ENCODE results near the gene FAM120A.

The FAM120A gene

DNA sequence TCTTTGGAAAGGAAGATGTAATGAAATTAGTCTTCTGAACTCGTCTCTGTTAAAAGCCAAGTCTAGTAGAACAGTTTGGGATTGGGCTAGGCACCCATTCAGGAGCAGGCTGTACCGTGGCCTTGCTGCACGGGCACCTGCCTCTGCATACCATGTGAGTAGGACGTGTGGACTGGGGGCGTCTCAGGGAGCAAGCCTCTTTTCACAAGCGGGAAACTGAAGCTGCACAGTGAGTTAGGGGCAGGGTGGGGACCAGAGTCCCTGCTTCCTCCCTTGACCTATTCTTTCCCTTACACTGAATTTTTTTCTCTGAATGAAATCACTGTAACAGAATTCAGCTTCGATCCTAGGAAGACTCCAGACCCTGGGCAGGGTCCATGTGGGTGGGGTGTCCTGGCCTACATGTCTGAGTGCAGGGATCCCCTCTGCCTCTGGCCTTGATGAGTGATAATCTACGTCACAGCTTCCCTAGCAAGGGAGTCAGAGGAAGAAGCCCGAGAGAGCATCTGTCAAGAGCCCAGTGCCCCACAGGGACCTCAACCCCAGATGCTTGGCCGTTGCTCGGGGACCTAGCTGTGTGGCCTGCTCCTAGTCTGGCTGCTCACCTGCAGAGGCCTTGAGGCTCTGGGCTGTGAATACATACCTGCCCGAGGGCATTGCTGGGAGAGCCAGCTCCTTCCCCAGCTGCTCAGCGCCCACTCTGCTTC, 140.0 kb downstream of the FAM120A start:
- DNase-seq (ENCODE audit: insufficient read length, low spot score) = no peak
- no peak for FAIRE-seq

DNA sequence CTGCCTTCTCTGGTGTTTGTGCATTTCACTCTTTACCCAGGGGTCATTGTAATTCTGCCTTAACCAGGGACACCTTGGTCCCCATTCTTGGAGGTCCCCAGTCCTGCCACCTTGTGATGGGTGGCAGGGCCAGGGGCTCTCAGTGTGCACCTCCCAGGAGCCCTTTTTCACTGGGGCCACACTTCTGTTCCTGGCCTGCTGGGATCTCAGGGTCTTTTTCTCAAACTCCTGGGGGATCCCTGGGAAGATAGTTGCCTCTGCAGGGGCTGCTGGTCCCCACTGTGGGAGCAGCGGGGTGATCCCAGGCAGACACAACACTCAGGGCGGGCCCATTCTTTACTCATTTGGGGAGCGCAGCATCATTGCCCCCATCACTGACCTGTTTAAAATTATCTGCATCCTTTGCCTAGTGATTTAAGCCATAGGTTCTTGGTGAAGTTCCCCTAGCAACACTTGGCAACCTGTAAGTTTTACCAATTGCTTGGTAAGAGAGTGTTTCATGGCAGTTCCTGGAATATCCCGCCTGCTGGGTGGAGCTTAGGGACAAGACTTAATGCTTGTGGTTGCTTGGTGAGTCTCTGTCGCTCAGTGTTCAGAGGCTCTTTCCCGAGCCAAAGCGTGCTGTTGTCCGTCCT, 140.6 kb downstream of the FAM120A start:
- FAIRE-seq (no peak), DNase-seq (ENCODE audit: insufficient read length, low spot score) (no peak)

DNA sequence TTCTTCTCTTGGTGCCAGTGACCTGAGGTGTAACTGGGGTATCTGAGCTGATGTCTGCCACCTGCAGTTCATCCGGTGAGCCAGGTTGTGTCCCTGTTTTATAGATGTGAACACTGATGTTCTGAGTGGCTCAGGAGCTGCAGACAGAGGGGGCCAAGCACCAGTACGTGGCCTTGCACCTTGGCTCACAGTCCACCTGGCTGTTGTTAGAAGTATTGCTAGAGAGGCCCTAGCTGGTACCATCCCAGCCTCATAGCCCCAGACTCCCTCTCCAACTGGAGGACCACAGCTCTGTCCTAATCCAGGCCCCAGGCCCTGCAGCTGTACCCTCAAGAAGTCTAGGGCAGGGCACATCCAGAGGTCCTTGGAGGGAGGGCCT, 141.1 kb downstream of the FAM120A start:
- DNase-seq (ENCODE audit: insufficient read length, low spot score) = no peak
- no peak for FAIRE-seq

DNA sequence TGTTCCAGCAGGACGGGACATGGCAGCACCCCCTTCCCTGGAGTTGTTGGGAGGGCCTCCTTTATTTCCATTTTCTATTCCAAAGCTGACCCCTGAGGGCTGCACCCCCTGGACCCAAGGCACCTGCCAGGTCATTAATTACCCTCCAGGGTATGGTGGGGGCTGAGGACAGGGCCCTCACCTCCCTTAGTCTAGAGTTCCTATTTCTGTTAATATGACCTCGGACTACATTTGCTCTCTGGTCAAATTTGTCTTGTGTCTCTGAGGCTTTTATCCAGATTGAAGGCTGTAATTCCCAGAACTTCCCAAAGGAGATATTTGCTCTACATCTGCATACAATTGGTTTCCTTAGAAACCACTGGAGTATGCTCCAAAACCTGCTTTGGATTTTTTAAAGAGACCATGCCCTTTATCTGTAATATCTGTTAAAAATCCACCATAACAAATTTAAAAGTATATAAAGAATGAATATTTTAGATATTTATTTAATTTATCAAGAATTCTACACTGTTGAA, 141.7 kb downstream of the FAM120A start:
- DNase-seq (ENCODE audit: insufficient read length, low spot score) (no peak), FAIRE-seq (no peak)

DNA sequence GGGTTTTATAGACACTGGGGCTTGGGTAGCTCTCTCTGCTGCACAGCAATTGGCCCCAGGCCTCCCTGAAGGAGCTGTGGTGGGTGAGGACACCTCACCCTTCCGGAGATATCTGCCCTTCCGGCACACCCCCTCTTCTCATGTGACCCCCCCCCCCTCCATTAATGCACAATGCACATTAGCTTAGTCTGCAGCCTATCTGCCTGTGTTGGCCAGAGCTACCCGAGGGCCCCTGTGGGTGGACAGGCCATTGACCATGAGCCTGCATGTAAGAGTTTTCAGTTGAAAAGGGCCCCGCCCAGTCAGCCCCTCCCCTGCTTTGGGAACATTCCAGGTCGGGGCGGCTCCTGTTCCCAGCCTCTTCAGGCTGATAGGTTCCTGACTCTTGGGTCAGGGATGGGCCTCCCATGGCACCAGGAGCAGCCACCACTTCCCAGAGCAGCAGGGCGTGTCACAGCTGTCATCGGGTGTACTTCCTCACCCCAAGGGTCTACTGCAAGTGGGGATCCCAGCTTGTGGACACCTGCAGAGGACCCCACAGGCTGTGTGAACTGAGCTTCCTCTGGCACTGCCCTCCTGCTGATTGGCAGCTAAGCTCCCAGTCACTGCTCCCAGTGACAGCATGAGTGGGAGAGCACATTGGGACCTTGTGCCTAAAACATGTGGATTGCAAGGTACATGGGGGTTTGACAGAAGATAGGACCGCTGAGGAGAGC, 142.7 kb downstream of the FAM120A start:
- no peak for FAIRE-seq
- no peak for DNase-seq (ENCODE audit: insufficient read length, low spot score)

DNA sequence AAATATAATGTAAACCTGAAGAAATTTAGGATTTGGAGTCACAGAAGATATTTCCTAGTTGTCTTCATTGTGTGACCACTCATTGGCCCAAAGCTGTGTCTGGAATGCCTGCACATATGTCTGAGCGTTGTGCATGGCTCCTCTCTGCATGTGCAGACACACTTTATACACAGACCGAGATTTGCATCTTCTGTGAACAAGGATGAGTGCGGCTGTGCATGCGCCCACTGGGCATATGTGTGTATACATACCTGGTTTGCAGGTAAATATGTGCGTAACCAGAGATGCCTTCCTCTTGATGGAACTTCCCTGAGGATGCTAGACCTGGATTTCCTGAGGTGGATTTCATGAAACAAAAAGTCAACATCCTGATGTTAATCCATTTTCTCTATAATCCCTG, 144.0 kb downstream of the FAM120A start:
- DNase-seq (ENCODE audit: insufficient read length, low spot score) (no peak), FAIRE-seq (no peak)

DNA sequence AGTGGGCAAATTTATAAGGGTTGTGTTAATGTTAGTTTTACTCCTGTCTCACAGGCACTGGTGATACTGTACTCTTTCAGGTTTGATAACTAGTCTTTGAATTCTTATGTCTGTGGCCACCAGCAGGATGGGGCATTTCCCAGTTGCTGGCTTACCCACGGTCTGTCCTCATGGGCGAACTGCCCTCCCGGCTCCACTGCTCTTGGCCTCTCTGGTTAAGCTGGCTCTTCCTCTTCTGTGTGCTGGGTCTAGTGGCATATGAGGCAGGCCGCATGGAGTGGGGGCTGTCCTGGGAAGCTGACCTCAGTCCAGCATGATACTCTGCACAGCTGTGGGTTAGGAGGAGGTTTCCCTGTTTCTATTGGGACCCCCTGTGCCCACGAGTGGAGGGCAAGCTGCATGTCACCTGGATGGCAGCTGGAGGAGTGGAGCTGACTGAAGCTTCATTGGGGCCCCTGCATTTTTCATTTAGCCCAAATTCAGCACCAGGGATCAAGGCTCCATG, 144.4 kb downstream of the FAM120A start:
- DNase-seq (ENCODE audit: insufficient read length, low spot score) = no peak
- FAIRE-seq = no peak

DNA sequence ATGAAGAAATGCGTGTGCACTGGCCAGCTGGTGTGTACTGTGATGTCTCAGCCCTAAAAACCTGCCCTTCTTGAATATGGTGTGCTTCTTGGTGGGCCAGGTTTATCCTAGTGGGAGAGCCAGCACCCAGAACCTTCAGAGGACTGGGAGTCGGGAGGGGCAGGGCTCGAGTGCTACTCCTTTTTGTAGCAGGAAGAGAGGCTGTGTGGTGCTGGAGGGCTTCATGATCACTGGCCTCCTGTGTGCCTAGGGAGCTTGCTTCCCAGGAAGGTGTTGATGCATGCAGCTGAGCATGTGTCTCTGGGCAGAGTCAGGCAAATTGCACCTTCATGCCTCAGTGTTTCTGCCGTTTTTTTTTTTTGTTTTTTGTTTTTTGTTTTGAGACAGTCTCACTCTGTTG, 144.9 kb downstream of the FAM120A start:
- DNase-seq (ENCODE audit: insufficient read length, low spot score) = no peak
- no peak for FAIRE-seq

DNA sequence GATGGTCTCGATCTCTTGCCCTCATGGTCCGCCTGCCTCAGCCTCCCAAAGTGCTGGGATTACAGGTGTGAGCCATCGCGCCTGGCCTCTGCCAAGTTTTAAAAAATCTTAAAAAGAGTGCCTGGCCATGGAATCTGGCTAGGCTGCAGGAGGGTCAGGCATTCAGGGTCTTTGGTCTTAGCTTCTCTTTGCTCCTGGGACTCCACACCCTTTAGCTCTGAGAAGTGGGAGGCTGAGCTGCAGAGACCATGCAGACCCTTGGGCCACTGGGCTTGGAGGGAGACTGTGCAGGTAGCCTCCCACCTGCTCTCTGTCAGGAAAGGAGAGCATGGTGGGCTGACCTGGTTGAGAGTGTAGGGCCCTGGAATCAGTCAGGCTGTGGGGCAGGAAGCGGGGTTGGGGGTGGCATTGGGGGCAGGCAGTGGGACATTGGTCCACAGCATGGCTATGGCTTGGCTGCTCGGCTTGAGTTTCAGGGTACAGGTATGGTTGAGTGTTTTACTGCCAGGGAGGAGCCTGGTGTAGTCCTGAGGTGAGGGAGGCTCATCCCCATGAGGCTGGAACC, 145.7 kb downstream of the FAM120A start:
- FAIRE-seq (no peak), DNase-seq (ENCODE audit: insufficient read length, low spot score) (no peak)

DNA sequence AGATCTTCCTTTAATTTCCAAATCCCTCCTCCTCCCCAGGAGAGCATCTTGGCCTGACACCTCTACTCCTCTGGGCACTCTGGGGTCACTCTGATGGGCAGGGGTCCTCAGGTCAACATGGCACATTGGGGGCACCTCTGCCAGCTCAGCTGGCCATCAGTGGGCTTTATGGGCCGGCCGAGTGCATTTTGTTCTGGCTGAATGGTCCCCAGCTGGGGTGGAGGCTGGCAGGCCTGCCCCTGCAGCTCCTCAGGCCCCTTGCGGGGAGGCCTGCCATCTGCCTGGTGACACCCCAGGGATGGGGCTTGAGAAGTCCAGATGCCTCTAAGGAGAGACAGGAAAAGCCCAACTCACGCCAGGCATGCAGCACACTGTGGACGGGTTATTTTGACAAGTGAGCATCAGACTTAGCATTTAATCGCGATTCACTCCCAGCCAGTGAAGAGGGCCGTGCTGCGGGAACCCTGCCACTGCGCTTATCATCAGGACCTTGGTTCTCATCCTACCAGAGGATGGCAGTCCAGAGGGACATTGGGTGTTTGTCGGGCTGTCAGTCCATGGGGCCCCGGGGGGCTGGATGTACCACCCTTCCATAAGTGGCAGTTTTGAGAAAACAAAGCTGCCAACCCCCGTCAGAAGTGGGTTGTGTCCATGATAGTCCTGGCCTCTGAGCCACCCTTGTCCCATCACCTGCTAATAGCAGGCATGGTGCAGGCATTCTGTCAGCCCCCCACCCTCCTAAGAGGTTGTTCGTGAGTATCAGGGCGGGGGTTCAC, 146.6 kb downstream of the FAM120A start:
- DNase-seq (ENCODE audit: insufficient read length, low spot score) (no peak), FAIRE-seq (no peak)

DNA sequence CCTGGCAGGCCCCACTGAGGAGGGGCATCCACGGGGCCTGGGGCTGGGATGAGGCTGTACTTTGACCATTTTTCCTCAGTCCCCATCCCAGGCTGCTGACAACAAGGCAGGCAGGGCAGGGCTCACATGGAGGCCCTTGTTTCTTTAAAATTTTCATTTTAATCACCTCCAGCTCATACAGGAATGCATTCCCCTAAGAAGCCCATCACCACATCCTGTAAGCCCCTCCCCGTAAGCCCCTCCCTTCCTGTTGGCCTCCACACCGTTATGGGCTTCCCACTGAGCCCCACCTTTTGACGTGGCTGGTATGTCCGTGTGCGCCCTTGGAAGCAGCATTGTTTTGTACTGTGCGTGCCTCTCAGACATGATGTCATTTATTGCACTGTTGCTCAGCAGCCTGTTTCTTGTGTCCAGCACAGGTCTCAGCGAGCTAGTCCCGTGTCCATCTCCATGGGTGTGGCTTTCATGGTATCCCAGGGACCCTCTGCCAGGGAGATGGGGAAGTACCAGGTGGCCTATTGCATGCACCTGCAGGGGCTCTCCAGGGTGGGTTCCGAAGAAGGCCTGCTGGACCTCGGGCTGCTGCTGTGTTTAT, 147.3 kb downstream of the FAM120A start:
- no peak for FAIRE-seq

DNA sequence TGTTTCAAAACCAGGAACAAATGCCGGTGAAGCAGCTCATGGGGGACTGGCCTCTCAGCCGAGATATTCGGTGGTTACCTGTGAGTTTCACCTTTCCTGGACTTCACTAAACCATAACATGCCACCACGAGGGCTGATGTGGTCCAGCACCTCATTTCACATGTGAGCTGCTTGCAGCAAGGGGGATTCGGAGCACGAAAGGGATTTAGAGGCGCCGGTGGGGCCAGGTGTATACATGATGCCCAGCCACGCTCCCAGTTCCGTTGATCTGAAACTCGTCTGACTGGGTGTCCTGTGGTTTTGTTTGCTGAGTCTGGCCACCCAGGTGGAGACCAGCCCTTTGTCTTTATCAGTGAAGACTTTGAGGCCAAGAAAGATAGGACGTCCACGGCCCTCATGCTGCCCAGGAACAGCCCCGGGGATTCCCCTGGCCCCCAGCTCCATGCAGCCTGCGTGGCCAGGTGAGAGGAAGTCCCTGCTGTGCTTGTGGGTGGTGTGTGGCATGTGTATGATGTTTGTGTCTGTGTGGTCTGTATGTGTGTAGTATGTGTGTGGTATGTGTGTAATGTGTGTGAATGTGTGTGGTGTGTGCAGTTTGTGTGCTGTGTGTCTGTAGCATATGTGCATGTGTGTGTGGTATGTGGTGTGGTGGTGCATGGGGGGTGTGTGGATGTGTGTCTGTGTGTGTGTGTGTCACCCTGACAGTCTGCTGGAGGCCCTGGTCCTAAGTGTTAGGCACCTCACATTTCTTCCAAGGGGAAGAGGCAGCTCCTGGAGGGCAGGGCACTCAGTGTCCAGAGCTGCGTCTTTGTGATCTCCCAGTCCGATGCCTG, 148.3 kb downstream of the FAM120A start:
- DNase-seq (ENCODE audit: insufficient read length, low spot score) (no peak), FAIRE-seq (peak; percentile 48)

More for the DNA sequence above, 147.3 kb downstream of the FAM120A start:
- no peak for DNase-seq (ENCODE audit: insufficient read length, low spot score)

DNA sequence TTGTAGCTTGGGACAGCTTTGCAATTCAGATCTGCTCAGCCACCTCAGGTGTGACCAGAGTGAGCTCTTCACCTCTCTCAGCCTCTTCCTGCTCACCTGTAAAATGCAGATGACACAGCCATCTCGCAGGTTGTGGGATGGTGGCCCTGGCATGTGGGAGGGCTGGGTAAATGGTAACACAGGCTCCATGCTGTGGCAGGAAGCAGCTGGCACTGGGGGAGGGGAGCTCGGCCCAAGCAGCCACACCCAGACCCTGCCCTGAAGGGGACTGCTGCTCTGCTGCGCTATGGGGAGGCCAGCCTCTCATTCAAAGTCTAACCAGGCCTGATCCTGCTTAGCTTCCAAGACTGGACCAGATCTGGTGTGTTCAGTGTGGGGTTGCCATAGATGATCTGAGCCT, 149.0 kb downstream of the FAM120A start:
- DNase-seq (ENCODE audit: insufficient read length, low spot score) (no peak), FAIRE-seq (no peak)

DNA sequence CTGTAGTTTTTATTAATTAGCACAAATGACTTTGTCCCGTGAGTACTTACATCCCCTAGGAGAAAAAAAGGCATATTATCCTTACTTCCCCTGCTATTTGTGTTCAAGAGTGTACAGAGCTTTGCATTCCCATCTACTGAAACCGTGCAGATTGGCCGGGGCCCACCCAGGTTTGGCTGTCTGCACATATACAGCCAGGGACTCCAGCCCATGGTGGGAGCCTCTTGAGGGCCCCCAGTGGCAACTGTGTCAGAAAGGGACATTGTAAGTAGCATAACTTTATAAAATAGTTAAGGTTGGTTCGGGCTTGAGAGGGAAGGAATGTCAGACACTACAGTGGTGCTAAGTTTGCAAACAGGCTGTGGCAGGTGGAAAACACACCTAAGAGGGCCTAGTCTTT, 149.6 kb downstream of the FAM120A start:
- no peak for DNase-seq (ENCODE audit: insufficient read length, low spot score)
- no peak for FAIRE-seq

DNA sequence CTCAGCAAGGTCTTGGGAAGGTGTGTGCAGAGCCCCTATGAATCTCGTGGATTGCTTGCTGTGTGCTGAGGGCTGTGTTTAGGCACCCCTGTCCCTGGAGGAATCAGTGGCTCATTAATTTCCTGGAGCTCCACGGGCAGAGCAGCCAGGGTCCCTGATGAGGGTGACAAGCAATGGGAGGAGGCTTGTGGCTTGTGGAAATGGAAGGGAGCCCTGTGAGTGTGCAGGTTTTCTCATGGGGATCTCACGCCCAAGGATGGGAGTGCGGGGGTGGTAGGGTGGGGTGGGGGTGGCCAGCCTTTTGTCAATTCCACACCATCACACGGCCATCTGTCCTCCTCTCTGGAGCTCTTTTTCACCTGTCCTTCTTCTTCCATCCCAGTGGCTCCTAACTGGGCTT, 150.2 kb downstream of the FAM120A start:
- no peak for FAIRE-seq
- DNase-seq (ENCODE audit: insufficient read length, low spot score) = no peak

DNA sequence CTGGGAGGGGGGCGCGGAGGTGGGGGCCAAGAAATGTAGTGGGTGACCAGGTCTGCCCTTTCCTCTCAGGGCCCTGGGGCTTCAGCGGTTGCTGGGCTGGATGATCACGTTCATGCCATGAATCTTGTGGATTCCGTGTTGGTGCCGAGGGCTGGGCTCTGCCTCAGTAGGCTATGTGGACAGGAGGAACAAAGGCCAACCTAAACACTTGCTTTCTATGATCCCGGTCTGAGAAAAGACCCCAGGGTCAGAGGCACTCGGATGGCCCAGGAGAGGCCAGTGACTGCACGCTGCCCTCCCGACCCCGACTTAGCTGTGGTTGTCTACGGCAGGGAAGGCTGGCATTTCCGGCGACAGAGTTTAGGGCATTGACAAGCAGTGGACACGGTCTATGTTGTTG, 151.5 kb downstream of the FAM120A start:
- DNase-seq (ENCODE audit: insufficient read length, low spot score) = no peak
- no peak for FAIRE-seq

DNA sequence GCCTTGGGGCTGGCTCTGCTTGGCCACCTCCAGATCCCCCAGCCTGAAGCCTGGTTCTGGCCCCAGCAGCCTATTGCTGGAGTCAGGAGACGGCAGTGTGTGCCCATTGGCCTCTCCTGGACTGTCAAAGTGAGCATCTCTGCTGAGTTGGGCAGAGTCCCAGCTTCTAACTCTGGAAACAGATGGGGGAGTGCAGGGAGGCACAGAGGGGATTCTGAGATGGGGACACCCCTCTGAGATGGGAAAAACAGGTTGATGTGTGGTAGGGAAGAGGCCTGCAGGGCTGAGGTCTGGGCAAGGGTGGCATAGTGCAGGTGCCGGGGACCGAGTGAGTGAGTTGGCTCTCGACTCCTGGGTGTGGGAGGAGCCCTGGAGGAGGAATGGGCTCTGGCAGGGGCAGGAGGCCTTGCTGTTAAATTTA, 152.4 kb downstream of the FAM120A start:
- FAIRE-seq (no peak), DNase-seq (ENCODE audit: insufficient read length, low spot score) (no peak)

DNA sequence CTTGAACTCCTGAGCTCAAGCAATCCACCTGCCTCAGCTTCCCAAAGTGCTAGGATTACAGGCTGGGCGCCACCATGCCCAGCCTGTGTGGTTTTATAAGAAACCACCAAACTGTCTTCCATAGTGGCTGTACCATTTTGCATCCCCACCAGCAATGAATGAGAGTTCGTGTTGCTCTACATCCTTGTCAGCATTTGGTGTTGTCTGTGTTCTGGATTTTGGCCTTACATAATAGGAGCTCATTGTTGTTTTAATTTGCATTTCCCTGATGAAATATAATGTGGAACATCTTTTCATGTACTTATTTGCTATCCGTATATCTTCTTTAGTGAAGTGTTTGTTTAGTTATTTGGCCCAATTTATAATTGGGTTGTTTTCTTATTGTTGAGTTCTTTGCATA, 154.7 kb downstream of the FAM120A start:
- no peak for FAIRE-seq
- no peak for DNase-seq (ENCODE audit: insufficient read length, low spot score)

DNA sequence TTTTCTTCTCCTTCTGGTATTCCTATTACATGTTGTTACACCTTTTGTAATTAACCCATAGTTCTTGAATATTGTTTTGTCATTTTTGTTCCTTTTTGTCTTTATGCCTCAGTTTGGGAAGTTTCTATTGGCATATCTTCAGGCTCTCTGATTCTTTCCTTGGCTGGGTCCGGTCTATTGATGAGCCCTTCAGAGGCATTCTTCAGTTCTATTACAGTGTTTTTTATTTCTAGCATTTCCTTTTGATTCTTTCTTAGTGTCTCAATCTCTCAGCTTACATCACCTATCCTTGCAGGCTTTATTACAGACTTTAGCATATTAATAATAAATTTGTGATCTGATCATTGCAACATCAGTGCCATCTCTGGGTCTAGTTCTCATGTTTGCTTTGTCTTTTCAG, 158.7 kb downstream of the FAM120A start:
- DNase-seq (ENCODE audit: insufficient read length, low spot score) (no peak), FAIRE-seq (no peak)
